Heart left ventricle (tissue), 16 donors: ENCODE measurements around the gene CACNB4. TPM values are rescaled to one million over a fixed set of nuclear protein-coding genes. Genes with fewer than 3 reads are reported as not detected.

Source experiments
- ATAC-seq, 4 donors: fragments of 200-7000 bp; cut with Tn5 transposase; one replicate each; pipeline ENCODE4 v1.9.1; 2020 to 2022; ENCODE audit warnings: moderate library complexity in 4 of 4, mild to moderate bottlenecking in 3 of 4, moderate number of reproducible peaks in 1 of 4
- DNase-seq, 5 donors: peaks; one replicate each; pipeline ENCODE4 v3.0.0-alpha.2; 2020
- H3K27ac ChIP-seq, 12 donors: fragments of 200-600 bp; sonication (generic) in 4 of 12; one replicate each; pipeline versions ENCODE4 v1.5.0 to v1.8.0; 2016 to 2022; ENCODE audit warnings: mild to moderate bottlenecking in 2 of 12
- H3K27me3 ChIP-seq, 9 donors: fragments of 200-600 bp; sonication (generic) in 2 of 9; one replicate each; pipeline versions ENCODE4 v1.5.1 to v1.8.0; 2016 to 2022; ENCODE audit warnings: mild to moderate bottlenecking in 3 of 9
- H3K36me3 ChIP-seq, 9 donors: fragments of 200-600 bp; sonication (generic) in 2 of 9; one replicate each; pipeline versions ENCODE4 v1.5.0 to v1.8.0; 2018 to 2022; ENCODE audit warnings: mild to moderate bottlenecking in 2 of 9
- H3K4me1 ChIP-seq, 12 donors: fragments of 200-600 bp; sonication (generic) in 4 of 12; one replicate each; pipeline versions ENCODE4 v1.5.0 to v1.8.0; 2016 to 2022; ENCODE audit warnings: mild to moderate bottlenecking in 3 of 12
- H3K4me3 ChIP-seq, 12 donors: fragments of 200-600 bp; sonication (generic) in 4 of 12; one replicate each; pipeline versions ENCODE4 v1.5.0 to v1.8.0; 2017 to 2022; ENCODE audit warnings: mild to moderate bottlenecking in 9 of 12, moderate library complexity in 4 of 12
- H3K9me3 ChIP-seq, 12 donors: fragments of 200-600 bp; sonication (generic) in 4 of 12; one replicate each; pipeline versions ENCODE4 v1.5.0 to v1.8.0; 2016 to 2022; ENCODE audit warnings: mild to moderate bottlenecking in 1 of 12
- CTCF ChIP-seq, 12 donors: fragments of 200-600 bp; sonication (generic) in 4 of 12; IDR thresholded peaks; one replicate each; pipeline versions ENCODE4 v1.5.0 to v1.8.0; 2018 to 2022; ENCODE audit warnings: antibody characterized with exemption in 12 of 12, mild to moderate bottlenecking in 5 of 12
- POLR2A ChIP-seq, 2 donors: fragments of 450-650 bp; IDR thresholded peaks; one replicate each; pipeline ENCODE4 v1.6.1; 2017; ENCODE audit warnings: antibody characterized with exemption in 2 of 2, mild to moderate bottlenecking in 2 of 2, moderate library complexity in 2 of 2
- WGBS, 4 donors: extraction: QIAGEN DNeasy Blood & Tissue Kit in 2 of 4; methylation state at CpG; one replicate each; pipeline versions ENCODE4 v1.1.5 to v1.1.7; 2013 to 2018; 5-methylcytosine and 5-hydroxymethylcytosine counted together
- intact Hi-C, 10 donors: fragments of 100-400 bp; cut with DNase I; formaldehyde crosslinking; loops; one replicate each; pipeline versions ENCODE4 v1.11.1 to v1.14.2; 2022
- polyA plus RNA-seq, 2 donors: library from polyadenylated mRNA; stranded (reverse); fragments of 200-250 nt; gene quantifications; one replicate each; pipeline ENCODE4 v1.2.3, GENCODE V29; 2013
- total RNA-seq, 9 donors: library from RNA; depleted of rRNA in 2 of 9; stranded (reverse); fragments of >200 nt in 2 of 9; fragmentation: NEBNext Ultra II Directional in 3 of 9; extraction: Animal tissue kit (Norgen Biotek cat#: 25700) in 3 of 9; gene quantifications; one replicate each; pipeline versions ENCODE4 v1.1.0 to v1.2.4, GENCODE V29; 2016 to 2023
- donor health status: ischemic (EF 13 %, LVEDD 7.1; RV severe dilation, severe dysfunction).
- donor health status: healthy with polysubstance abuse.
- donor health status: DM: no; HTN: yes; CAD: no.
- donor health status: DM: no; HTN: no; CAD: no.
- donor health status: ischemic (EF 25% LVEDD 6.9; RV normal size, moderate dysfunction).
- donor health status: ischemic (EF 25% LVEDD 5.7; RV mildly dilated, moderate dysfunction).
- donor health status: healthy.
- donor health status: DM: yes; HTN: yes; CAD: no.
- donor health status: ischemic (EF 35%, LVEDD 5.7; RV mildly dilated, moderate dysfunction).
- donor health status: nonischemic (EF 11% LVEDD 7.7; RV severe dilation, severe dysfunction).
- donor health status: DM: yes; HTN: yes; CAD: no.
- donor health status: PGD.
- donor health status: ischemic (EF 29% LVEDD 5.4; RV normal size, mild dysfunction).
- donor health status: nonischemic (EF 23%, LVEDD 6.1; RV moderate dilation, normal function).

Gene CACNB4
- total and polyA plus RNA-seq, 11 donors: 0.03 to 1.5 (median 0.39) TPM

GRCh38 chr2:151853070-151853758, 245.6 kb downstream of the CACNB4 start:
- intact Hi-C loops: no loop called here
- WGBS, 4 donors: 75 to 86% (median 83%) methylated on average over 3 of the region's 3 CpGs
- Histone ChIP-seq H3K27me3 (no peaks in the 10 kb centered on the region), H3K27ac (no peak overlapping the region), H3K36me3 (no peaks in the 10 kb centered on the region), H3K4me1 (peaks cover 0 to 17% (median 0%) of the 10 kb centered on the region in 12 donors), H3K4me3 (no peak overlapping the region), H3K9me3 (no peaks in the 10 kb centered on the region)
- ATAC-seq (no peak), DNase-seq (no peak)
- TF ChIP-seq POLR2A (IDR thresholded peaks at IDR 0.05): no peak
- TF ChIP-seq CTCF (IDR thresholded peaks at IDR 0.05): no peak

GRCh38 chr2:151852260-151853069, 246.4 kb downstream of the CACNB4 start:
- WGBS, 4 donors: 67 to 71% (median 68%) methylated on average over 6 of the region's 6 CpGs
- Histone ChIP-seq H3K36me3 (no peaks in the 10 kb centered on the region), H3K27ac (no peak overlapping the region), H3K4me3 (no peak overlapping the region), H3K4me1 (peaks cover 0 to 17% (median 0%) of the 10 kb centered on the region in 12 donors), H3K9me3 (no peaks in the 10 kb centered on the region), H3K27me3 (no peaks in the 10 kb centered on the region)
- intact Hi-C loops: no loop called here
- DNase-seq: no peak
- peak in 1 of 4 donors; percentile 45 for ATAC-seq
- TF ChIP-seq CTCF (IDR thresholded peaks at IDR 0.05) (no peak), POLR2A (IDR thresholded peaks at IDR 0.05) (no peak)

GRCh38 chr2:151851761-151852160, 247.1 kb downstream of the CACNB4 start:
- no peaks in the 10 kb centered on the region for H3K27me3 ChIP-seq
- H3K9me3 ChIP-seq: no peaks in the 10 kb centered on the region
- 46 to 59% (median 51%) methylated on average over 3 of the region's 3 CpGs for WGBS, 4 donors
- H3K4me3 ChIP-seq: no peak overlapping the region
- ATAC-seq: peak; percentile 61 to 85 (median 83)
- TF ChIP-seq CTCF (IDR thresholded peaks at IDR 0.05) (no peak), POLR2A (IDR thresholded peaks at IDR 0.05) (no peak)
- DNase-seq: no peak
- H3K27ac ChIP-seq: no peak overlapping the region
- H3K36me3 ChIP-seq: no peaks in the 10 kb centered on the region
- intact Hi-C loops: no loop called here
- H3K4me1 ChIP-seq: peaks cover 0 to 17% (median 0%) of the 10 kb centered on the region in 12 donors

GRCh38 chr2:151849413-151850010, 249.3 kb downstream of the CACNB4 start:
- DNase-seq (no peak), ATAC-seq (no peak)
- Histone ChIP-seq H3K4me3 (no peak overlapping the region), H3K36me3 (no peaks in the 10 kb centered on the region), H3K27ac (no peak overlapping the region), H3K4me1 (peaks cover 0 to 30% (median 10%) of the 10 kb centered on the region in 12 donors), H3K27me3 (no peaks in the 10 kb centered on the region), H3K9me3 (no peaks in the 10 kb centered on the region)
- no peak for TF ChIP-seq POLR2A (IDR thresholded peaks at IDR 0.05)
- TF ChIP-seq CTCF (IDR thresholded peaks at IDR 0.05): no peak
- intact Hi-C loops: no loop called here
- WGBS, 4 donors: 89 to 92% (median 91%) methylated on average over 4 of the region's 4 CpGs
